ENCODE results near the gene RAB43.

- TF ChIP-seq CTCF (IDR thresholded peaks at IDR 0.05) (no peak), EP300 (IDR thresholded peaks at IDR 0.05) (no peak), POLR2A (IDR thresholded peaks at IDR 0.05) (no peak)
These were observed 23.2 kb upstream of the RAB43 start for GRCh38 chr3:129144786-129145185.
